HG02884 (cell line): ENCODE data around the gene MYBPC2.
A peak's percentile ranks its signal among the peaks of the same experiment; 100 is the strongest.
"Not testable (repeated sequence)": the region's sequence is repeated elsewhere in the genome, so short reads cannot be mapped to it uniquely, and the experiment has no call there.

Source experiments
- ATAC-seq: cut with Tn5 transposase; IDR thresholded peaks from one replicate; pipeline ENCODE4 v1.9.1; 2021; ENCODE audit warnings: mild to moderate bottlenecking, moderate library complexity; ENCODE audit not compliant: unreplicated experiment

MYBPC2 gene

DNA sequence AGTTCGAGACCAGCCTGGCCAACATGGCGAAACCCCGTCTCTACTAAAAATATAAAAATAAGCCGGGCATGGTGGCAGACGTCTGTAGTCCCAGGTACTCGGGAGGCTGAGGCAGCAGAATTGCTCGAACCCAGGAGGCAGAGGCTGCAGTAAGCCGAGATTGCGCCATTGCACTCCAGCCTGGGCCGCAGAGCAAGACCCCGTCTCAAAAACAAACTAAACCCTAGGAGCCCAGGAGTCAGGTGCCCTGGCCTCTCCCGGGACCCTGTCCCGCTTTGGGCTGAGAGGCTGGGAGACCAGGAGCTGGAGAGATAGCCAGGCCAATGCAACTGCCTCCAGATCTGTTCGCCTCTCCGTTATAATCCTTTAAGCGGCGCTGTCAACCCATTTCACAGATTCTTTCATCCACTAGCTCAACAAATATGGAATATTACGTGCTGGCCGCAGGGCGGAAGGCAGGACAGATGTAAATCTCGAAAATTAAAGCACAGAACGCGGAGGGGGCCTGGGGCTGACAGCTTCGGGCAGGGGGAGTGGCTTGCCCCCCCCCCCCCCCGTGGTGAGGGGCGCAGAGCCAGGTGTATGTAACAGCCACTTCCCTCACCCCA, 5.3 kb upstream of the MYBPC2 start:
- no peak for ATAC-seq

DNA sequence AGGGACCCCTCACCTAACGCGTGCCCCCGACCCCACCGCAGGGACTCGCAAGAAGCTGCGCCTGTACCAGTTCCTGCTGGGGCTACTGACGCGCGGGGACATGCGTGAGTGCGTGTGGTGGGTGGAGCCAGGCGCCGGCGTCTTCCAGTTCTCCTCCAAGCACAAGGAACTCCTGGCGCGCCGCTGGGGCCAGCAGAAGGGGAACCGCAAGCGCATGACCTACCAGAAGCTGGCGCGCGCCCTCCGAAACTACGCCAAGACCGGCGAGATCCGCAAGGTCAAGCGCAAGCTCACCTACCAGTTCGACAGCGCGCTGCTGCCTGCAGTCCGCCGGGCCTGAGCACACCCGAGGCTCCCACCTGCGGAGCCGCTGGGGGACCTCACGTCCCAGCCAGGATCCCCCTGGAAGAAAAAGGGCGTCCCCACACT, 4.7 kb upstream of the MYBPC2 start:
- no peak for ATAC-seq

DNA sequence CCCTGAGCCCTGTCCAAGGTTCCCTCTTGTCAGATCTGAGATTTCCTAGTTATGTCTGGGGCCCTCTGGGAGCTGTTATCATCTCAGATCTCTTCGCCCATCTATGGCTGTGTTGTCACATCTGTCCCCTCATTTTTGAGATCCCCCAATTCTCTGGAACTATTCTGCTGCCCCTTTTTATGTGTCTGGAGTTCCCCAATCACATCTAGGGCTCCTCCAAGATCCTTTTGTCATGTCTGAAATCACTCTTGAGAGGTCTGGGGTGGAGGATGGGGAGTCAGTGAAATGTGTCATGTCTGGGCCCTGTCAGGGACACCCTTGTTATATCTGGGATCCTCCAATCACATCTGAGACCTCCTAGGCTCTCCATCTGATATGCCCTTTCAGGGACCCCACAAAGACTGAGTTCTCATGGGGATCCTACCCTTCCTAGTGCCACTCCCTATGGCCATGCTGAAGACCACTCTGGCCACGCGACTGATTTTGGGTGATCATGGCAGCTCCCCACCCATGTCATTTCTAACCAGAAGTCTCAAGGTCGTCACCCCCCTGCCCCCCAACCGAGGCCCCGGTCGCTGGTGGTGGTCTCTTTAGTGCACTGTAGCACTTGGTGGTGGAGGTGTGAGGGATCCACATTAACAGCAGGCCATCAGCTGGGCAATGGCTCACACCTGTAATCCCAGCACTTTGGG, 3.8 kb upstream of the MYBPC2 start:
- ATAC-seq: no peak

DNA sequence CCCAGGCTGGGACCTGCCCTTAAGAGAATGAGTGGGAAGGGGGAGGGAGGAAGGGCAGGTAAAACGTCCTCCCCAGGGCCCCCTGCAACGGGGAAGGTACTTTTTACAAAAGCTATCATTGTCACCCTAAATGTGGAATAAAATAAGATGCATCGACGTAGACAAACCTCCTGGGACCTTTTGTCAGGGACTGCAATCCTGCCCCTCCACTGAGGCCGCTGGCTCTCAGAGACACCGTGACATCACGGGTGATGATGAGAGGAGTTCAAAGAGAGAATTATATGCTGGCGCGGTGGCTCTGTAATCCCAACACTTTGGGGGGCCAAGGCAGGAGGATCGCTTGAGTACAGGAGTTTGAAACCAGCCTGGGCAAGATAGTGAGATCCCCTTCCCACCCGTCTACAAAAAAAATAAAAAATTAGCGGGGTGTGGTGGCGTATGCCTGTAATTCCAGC, 1.8 kb upstream of the MYBPC2 start:
- no peak for ATAC-seq

DNA sequence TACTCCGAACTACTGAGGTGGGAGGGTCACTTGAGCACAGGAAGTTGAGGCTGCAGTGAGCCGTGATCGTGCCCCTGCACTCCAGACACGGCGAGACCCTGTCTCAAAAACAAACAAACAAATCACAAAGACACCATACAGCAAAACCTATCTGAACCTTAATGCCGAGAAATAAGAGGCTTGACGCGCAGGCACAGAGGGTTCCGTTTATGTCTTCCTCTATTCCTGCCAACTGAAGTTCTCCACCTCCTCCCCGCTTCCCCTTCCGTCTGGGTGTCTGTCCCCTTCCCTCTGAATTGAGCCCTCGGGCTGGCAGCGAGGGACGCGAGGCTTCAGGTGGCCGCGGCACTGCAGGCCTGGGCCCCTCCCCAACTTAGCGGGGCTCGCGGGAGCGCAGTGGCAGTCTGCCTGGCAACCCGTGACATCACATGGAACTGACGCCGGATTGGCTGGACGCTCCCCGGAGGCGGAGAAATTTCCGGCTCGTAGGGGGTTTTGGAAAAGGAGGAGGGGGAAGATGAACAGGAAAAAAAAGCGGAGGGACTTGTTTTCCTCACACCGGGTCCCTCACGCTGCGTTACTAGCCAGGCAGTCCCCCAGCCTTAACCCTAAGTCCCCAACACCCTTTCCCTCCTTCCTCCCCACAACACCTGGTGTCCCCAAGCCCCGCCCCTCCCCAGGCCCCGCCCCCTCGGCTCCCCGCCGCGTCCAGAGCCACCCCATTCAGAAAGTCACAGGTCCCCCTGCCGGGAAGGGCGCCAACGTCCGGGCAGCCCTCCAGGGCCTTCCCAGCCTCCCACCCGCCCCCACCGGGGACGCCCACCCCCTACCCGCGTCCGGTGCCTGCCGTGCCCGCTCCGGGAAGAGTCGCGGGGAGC, 1.1 kb upstream of the MYBPC2 start:
- peak; percentile 71 for ATAC-seq

DNA sequence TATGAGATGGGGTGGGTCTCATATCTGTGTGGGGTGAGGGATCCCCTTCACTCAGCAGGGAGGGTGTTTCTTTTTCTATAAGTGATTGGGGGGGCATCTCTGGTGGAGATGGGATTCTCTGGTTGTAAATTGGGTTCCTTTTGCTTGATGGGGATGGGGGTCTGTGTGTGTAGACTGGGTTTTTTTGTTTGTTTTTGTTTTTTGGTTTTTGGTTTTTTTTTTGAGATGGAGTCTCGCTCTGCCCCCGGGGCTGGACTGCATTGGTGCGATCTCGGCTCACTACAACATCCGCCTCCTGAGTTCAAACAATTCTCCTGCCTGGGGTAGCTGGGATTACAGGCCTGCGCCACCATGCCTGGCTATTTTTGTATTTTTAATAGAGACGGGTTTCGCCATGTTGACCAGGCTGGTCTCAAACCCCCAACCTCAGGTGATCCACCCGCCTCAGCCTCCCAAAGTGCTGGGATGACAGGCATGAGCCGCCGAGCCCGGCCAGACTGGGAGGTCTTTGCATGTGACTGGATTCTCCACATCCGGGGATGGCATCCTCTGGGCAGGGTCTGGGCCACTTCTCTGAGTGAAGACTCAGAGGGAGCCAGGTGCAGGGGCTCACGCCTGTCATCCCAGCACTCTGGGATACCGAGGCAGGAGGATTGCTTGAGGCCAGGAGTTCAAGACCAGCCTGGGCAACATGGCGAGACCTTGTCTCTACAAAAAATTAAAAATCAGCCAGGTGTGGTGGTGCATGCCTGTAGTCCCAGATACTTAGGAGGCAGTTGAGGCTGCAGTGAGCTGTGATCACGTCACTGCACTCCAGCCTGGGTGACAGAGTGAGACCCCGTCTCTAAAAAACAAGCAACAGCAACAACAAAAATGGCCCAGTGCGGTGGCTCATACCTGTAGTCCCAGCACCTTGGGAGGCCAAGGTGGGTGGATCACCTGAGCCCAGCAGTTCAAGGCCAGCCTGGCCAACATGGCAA, 799 bp downstream of the MYBPC2 start:
- no peak for ATAC-seq

DNA sequence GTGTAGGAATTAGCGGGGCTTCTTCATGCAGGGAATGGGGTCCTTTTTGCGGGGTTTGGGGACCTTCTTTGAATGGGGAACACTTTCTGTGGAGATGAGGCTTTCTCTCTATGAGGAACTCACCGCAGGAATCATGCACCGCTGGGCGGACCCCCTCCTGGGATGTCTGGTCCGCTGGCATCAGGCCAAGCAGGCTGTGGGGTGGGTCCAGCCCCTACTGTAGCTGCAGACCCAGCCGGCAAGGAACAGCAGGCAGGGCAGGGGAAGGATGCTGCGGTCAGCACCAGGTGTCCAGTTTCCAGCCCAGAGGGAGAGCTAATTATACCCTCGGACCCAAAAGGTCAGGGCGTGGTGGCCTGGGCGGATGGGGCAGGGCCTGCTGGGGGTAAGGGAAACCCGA, 1.8 kb downstream of the MYBPC2 start:
- no peak for ATAC-seq

DNA sequence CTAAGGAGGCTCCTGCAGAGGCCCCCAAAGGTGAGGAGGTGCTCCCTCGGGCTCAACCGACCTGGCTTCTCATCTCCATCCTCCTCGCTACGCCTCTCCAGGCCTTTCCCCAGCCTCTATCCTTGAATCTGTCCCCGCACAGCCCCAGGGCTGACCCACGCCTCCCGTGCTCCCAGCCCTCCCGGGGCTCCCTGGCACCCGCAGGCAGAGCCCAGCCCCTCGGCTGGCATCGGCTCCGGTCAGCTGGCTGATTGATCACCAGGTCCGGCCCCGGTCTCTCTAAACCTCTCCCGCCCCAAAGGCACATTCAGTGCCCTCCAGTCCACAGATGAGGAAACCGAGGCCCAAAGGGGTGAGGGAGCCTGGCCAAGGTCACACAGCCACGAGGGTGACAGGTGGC, 2.5 kb downstream of the MYBPC2 start:
- no peak for ATAC-seq

DNA sequence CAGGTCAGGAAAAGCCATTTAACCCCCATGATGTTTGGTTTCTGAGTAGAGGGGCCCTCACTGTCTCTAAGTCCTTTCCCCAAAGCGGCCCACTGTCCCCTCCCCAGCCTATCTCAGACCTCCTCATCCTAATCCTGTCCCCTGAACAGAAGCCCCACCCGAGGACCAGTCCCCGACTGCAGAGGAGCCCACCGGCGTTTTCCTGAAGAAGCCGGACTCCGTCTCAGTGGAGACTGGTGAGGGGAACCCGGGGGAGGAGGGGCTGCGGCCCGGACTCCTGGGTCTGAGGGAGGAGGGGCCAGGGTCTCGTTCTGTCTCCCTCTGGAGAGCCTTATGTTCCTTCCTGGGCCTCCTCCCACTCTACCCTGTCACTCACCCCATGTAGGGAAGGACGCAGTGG, 2.9 kb downstream of the MYBPC2 start:
- no peak for ATAC-seq

DNA sequence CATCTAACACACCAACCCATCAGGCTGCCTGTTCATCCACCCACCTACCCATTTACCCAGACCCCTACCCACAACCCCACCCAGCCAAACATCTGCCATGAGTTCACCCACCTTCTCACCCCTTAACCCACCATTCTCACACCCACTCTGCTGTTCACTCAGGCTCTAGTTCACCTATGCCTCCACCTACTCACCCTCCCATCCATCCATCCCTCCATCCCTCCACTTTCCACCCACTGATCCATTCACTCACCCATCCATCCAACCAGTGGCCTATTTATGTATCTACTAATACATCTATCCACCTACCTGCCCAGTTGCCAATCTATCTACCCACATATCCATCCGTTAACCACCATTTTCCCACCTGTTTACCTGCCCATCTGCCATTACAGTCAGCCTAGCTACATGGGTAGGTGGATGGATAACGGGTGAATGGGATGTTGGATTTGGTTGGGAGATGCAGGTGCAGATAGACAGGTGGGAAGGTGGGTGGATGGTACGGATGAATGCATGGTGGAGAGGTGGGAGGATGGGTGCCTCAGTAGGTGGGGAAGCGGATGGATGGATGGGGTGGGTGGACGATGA, 5.3 kb downstream of the MYBPC2 start:
- no peak for ATAC-seq

DNA sequence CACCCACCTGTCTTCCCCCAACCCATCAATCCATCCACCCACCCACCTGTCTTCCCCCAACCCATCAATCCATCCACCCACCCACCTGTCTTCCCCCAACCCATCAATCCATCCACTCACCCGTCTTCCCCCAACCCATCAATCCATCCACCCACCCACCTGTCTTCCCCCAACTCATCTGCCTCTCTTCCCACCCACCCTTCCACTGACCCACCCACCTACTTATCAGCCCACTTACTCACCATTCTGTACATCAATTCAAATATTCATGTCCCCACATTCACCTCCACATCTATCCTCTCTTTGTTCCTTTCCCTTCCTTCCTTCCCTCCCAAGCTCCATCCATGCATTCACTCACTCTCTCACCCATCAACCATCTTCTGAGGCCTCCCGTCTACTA, 6.4 kb downstream of the MYBPC2 start:
- not testable (repeated sequence) for ATAC-seq

DNA sequence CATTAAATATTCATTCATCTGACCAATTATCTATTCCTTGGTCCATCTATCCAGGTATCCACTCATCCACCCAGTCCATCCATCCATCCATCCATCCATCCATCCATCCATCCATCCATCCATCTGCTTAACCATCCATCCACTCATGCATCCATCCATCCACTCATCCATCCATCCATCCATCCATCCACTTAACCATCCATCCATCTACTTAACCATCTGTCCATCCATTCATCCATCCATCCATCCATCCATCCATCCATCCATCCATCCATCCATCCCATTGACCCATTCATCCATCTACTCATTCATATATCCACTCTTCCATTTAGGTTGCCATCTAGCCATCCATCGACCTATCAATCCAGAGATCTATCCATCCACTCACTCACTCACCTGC, 11.4 kb downstream of the MYBPC2 start:
- no peak for ATAC-seq

DNA sequence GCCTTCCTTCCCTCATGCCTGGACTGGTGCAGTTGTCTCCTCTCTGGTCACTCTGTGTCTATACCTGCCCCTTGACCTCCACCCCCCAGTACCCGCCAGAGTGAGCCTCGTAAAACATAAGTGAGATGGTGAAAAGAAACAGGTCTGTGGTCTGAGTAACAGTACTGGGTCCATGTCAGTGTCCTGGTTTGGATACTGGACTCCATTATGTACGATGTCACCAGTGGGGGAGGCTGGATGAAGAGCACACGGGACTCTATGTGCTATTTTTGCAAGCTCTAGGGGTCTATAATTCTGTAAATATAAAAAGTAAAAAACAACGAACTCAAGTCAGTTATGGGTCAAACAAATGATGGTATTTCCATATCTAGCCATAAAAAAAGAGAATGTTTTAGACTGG, 14.4 kb downstream of the MYBPC2 start:
- ATAC-seq: no peak

DNA sequence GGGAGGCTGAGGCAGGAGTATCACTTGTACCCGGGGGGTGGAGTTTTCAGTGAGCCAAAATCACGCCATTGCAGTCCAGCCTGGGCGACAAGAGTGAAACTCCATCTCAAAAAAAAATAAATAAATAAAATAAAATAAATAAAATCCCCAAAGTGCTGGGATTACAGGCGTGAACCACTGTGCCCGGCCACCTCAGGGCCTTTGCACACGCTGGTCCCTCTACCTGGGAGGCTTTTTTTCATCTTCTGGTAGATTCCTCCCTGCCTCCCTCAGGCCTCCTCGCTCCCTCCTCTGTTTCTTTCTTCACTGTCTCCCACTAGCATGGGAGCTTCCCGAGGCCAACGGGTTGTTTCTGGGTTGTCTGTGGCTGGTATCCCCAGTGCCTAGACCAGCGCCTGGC, 15.1 kb downstream of the MYBPC2 start:
- no peak for ATAC-seq

DNA sequence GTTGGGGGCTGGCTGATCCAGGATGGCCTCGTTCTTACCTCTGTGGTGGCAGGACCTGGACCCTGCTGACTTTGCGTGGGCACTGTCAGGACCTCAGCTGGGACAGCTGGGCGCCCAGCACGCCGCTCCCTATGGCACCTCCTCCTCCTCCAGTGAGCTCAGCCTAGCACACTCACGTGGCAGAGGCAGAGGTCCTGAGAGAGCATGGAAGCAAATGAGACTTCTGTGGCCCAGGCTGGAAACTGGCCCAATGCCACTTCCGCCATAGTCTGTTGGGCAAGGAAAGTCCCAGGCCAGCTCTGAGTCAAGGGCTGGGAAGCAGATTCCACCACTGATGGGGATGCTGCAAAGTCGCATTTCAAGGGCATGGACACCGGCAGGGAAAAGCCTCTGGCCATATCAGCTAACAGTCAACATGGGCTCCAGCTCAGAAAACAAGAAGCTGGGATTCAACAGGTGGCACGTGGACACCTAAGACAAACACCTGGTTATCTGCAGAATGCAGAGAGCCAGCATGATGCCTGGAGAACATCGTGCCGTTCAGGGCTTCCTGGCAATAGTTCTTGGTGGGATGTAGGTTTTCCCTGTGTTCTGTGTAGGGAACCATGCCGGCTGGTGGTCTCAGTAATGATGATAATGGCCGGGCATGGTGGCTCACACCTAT, 16.7 kb downstream of the MYBPC2 start:
- no peak for ATAC-seq

DNA sequence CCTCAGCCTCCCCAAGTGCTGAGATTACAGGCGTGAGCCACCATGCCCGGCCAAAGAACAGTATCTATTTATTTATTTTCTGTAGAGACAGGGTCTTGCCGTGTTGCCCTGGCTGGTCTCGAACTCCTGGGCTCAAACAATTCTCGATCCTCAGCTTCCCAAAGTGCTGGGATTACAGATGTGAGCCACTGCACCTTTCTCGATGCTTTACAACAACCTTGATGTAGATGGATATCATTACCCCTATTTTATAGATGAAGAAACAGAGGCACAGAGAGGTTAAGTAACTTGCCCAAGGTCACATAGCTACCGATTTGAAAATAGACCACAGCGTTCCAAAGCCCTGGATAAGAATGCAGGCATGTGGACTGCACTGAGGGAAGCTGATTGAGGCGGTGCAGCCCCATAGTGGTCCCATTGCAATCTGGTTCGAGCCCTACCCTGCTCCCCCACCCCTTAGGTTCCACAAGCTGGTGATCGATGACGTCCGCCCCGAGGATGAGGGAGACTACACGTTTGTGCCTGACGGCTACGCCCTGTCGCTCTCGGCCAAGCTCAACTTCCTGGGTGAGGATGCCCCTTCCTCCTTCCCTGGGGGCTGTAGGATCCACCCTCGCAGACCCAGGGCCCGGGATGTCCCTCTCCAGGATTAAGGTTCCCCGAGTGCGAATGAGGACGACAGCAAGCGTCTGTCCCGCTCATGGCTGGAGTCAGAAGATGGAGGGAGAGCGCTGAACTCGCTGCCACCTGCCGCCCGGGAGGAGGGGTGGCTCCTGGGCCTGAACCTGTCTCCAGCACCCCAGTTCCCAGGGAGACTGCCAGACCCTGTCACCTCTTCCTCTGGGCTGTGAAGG, 17.9 kb downstream of the MYBPC2 start:
- no peak for ATAC-seq

DNA sequence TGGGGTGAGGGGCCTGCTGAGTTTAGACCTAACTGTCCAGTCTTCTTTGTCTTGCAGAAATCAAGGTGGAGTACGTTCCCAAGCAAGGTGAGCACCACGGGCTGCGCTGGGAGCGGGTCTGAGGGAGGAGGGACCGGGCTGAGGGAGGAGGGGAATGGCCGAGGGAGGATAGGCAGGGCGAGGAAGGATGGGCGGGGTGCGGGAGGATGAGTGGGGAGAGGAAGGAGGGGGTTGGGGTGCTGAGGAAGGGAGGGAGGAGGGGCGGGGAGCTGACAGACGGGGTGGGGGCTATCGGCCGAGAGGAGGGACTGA, 18.5 kb downstream of the MYBPC2 start:
- no peak for ATAC-seq

DNA sequence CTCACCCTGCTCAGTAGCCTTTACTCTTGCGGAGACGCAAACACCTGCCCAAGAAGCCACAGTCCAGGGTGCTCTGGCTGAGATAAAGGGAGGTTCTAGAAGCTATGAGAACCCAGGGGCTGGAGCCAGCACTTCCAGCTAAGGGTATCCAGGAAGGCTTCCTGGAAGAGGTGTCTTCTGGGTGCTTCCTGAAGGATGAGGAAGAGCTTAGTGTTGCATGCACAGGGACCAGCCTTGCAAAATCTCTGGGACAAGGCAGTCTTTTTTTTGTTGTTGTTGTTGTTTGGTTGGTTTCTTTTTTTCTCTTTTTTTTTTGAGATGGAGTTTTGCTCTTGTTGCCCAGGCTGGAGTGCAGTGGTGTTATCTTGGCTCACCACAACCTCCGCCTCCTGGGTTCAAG, 20.6 kb downstream of the MYBPC2 start:
- ATAC-seq: no peak

DNA sequence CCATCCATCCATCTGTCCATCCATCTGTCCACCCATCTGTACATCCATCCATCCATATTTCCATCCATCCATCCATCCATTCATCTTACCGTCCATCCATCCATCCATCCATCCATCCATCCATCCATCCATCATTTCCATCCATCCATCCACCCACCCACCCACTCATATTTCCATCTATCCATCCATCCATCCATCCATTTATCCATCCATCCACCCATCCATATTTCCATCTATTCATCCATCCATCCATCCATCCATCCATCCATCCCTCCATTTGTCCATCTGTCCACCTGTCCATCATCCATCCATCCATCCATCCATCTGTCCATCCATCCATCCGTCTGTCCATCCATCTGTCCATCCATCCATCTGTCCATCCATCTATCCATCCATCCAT, 23.3 kb downstream of the MYBPC2 start:
- no peak for ATAC-seq
